Trophoblast cell (in vitro differentiated cells and primary cell): Measurements from ENCODE around the gene GADD45G.
A peak's percentile ranks its signal among the peaks of the same experiment; 100 is the strongest.

Source experiments
- DNase-seq, 2 donors: peaks; one replicate each; pipeline ENCODE4 v3.0.0-alpha.2; 2016
- H2AFZ ChIP-seq: 2 replicates; pipeline ENCODE4 v1.6.1; 2013; ENCODE audit warnings: low read length, moderate library complexity, mild to moderate bottlenecking; ENCODE audit not compliant: insufficient read depth, poor library complexity
- H2AK5ac ChIP-seq: 2 replicates; pipeline ENCODE4 v1.6.1; 2013; ENCODE audit warnings: mild to moderate bottlenecking, low read length
- H2BK120ac ChIP-seq: 2 replicates; pipeline ENCODE4 v1.6.1; 2013; ENCODE audit warnings: low read length, mild to moderate bottlenecking, moderate library complexity; ENCODE audit not compliant: insufficient read depth, poor library complexity
- H2BK12ac ChIP-seq: 2 replicates; pipeline ENCODE4 v1.6.1; 2013; ENCODE audit warnings: mild to moderate bottlenecking, low read length, moderate library complexity
- H2BK5ac ChIP-seq: 2 replicates; pipeline ENCODE4 v1.6.1; 2013; ENCODE audit warnings: low read length, low read depth, moderate library complexity, mild to moderate bottlenecking; ENCODE audit not compliant: poor library complexity
- H3K14ac ChIP-seq: 2 replicates; pipeline ENCODE4 v1.6.1; 2013; ENCODE audit warnings: mild to moderate bottlenecking, low read length
- H3K18ac ChIP-seq: 2 replicates; pipeline ENCODE4 v1.6.1; 2013; ENCODE audit warnings: mild to moderate bottlenecking, low read length
- H3K23ac ChIP-seq: 2 replicates; pipeline ENCODE4 v1.6.1; 2013; ENCODE audit warnings: low read length
- H3K27ac ChIP-seq: 2 replicates; pipeline ENCODE4 v1.5.1; 2013; ENCODE audit warnings: low read depth, mild to moderate bottlenecking, inconsistent platforms, low read length, moderate library complexity
- H3K27me3 ChIP-seq: 2 replicates; pipeline ENCODE4 v1.6.1; 2013; ENCODE audit warnings: inconsistent platforms, mild to moderate bottlenecking, low read length, moderate library complexity; ENCODE audit not compliant: insufficient read depth
- H3K36me3 ChIP-seq, 2 experiments: 1 replicate in 1 of 2; 2 replicates in 1 of 2; pipeline ENCODE4 v1.6.1; 2013; ENCODE audit warnings: low read length in 2 of 2, mild to moderate bottlenecking in 2 of 2, moderate library complexity in 1 of 2; ENCODE audit not compliant: insufficient read depth in 2 of 2, control insufficient read depth in 1 of 2
- H3K4ac ChIP-seq: 2 replicates; pipeline ENCODE4 v1.6.1; 2013; ENCODE audit warnings: low read depth, mild to moderate bottlenecking, low read length, moderate library complexity
- H3K4me1 ChIP-seq, 2 experiments: 1 replicate in 1 of 2; 2 replicates in 1 of 2; pipeline ENCODE4 v1.6.1; 2013; ENCODE audit warnings: low read length in 2 of 2, mild to moderate bottlenecking in 2 of 2, moderate library complexity in 1 of 2; ENCODE audit not compliant: insufficient read depth in 2 of 2, control insufficient read depth in 1 of 2
- H3K4me2 ChIP-seq: 2 replicates; pipeline ENCODE4 v1.6.1; 2013; ENCODE audit warnings: inconsistent platforms, mild to moderate bottlenecking, low read length, moderate library complexity
- H3K4me3 ChIP-seq: 2 replicates; pipeline ENCODE4 v1.5.1; 2013; ENCODE audit warnings: mild to moderate bottlenecking, low read depth, low read length, inconsistent platforms
- H3K79me1 ChIP-seq: one replicate; pipeline ENCODE4 v1.6.1; 2013; ENCODE audit warnings: low read length
- H3K79me2 ChIP-seq: 2 replicates; pipeline ENCODE4 v1.6.1; 2013; ENCODE audit warnings: low read length, mild to moderate bottlenecking; ENCODE audit not compliant: control insufficient read depth, insufficient read depth, poor library complexity
- H3K9ac ChIP-seq: 2 replicates; pipeline ENCODE4 v1.6.1; 2013; ENCODE audit warnings: mild to moderate bottlenecking, low read length
- H3K9me3 ChIP-seq: 2 replicates; pipeline ENCODE4 v1.6.1; 2013; ENCODE audit warnings: low read depth, mild to moderate bottlenecking, control low read depth, inconsistent platforms, low read length; ENCODE audit not compliant: insufficient read depth
- H4K12ac ChIP-seq: 2 replicates; pipeline ENCODE4 v1.6.1; 2013; ENCODE audit warnings: low read depth, mild to moderate bottlenecking, low read length, moderate library complexity
- H4K8ac ChIP-seq: 2 replicates; pipeline ENCODE4 v1.6.1; 2013; ENCODE audit warnings: low read depth, mild to moderate bottlenecking, low read length, moderate library complexity
- H4K91ac ChIP-seq: one replicate; pipeline ENCODE4 v1.6.1; 2013; ENCODE audit warnings: low read depth, mild to moderate bottlenecking, low read length, moderate library complexity
- WGBS: extraction: QIAGEN DNeasy Blood & Tissue Kit; methylation state at CpG from one replicate; pipeline ENCODE4 v1.1.7; 2013; ENCODE audit warnings: missing lambda C conversion rate; ENCODE audit not compliant: insufficient read length, insufficient coverage; ENCODE audit errors: extremely low coverage; 5-methylcytosine and 5-hydroxymethylcytosine counted together

GADD45G gene

GRCh38 chr9:89594811-89595550 is 9.8 kb upstream of the GADD45G start:
- Histone ChIP-seq H3K14ac (no peak overlapping the region), H3K9me3 (no peaks in the 10 kb centered on the region), H3K79me2 (peaks cover 2% of the 10 kb centered on the region), H2BK120ac (no peak overlapping the region), H3K36me3 (peaks cover 0 to 2% of the 10 kb centered on the region in 2 experiments), H3K27ac (no peak overlapping the region), H3K4ac (no peak overlapping the region), H4K12ac (no peak overlapping the region), H3K23ac (no peak overlapping the region), H3K9ac (no peak overlapping the region), H3K79me1 (peaks cover 6% of the 10 kb centered on the region), H2BK12ac (no peak overlapping the region), H2AK5ac (peak overlapping the region; percentile 3), H3K4me3 (no peak overlapping the region), H2AFZ (no peak overlapping the region), H3K27me3 (no peaks in the 10 kb centered on the region), H3K4me1 (peaks cover 6 to 16% of the 10 kb centered on the region in 2 experiments), H4K91ac (no peak overlapping the region), H3K18ac (no peak overlapping the region), H2BK5ac (no peak overlapping the region), H4K8ac (no peak overlapping the region), H3K4me2 (no peak overlapping the region)
- peak in 1 of 2 donors; percentile 51 for DNase-seq
- WGBS, result no CpG with 5 or more reads among the region's 8 CpGs

- no peaks in the 10 kb centered on the region for H3K9me3 ChIP-seq
- no peak overlapping the region for H2BK5ac ChIP-seq
- no peak overlapping the region for H3K4me3 ChIP-seq
- H3K14ac ChIP-seq, result no peak overlapping the region
- no peak overlapping the region for H2AFZ ChIP-seq
- H3K9ac ChIP-seq, result no peak overlapping the region
- H4K12ac ChIP-seq, result no peak overlapping the region
- H3K79me1 ChIP-seq, result peaks cover 6% of the 10 kb centered on the region
- H4K8ac ChIP-seq, result no peak overlapping the region
- no peak overlapping the region for H2AK5ac ChIP-seq
- H2BK12ac ChIP-seq, result no peak overlapping the region
- peaks cover 0 to 2% of the 10 kb centered on the region in 2 experiments for H3K36me3 ChIP-seq
- peaks cover 2% of the 10 kb centered on the region for H3K79me2 ChIP-seq
- no peak overlapping the region for H3K23ac ChIP-seq
- H3K27ac ChIP-seq, result no peak overlapping the region
- H4K91ac ChIP-seq, result no peak overlapping the region
- H3K27me3 ChIP-seq, result no peaks in the 10 kb centered on the region
- H3K18ac ChIP-seq, result no peak overlapping the region
- no peak overlapping the region for H3K4ac ChIP-seq
- H3K4me1 ChIP-seq, result peaks cover 6 to 16% of the 10 kb centered on the region in 2 experiments
- no CpG with 5 or more reads among the region's 3 CpGs for WGBS
- H2BK120ac ChIP-seq, result no peak overlapping the region
- no peak for DNase-seq
- no peak overlapping the region for H3K4me2 ChIP-seq
Measured at GRCh38 chr9:89595646-89596045, 9.2 kb upstream of the GADD45G start.

- H3K9ac ChIP-seq, result no peak overlapping the region
- no peak overlapping the region for H2AFZ ChIP-seq
- H3K4me2 ChIP-seq, result no peak overlapping the region
- DNase-seq, result no peak
- H3K4me3 ChIP-seq, result no peak overlapping the region
- no peak overlapping the region for H3K4ac ChIP-seq
- H3K79me1 ChIP-seq, result peaks cover 6% of the 10 kb centered on the region
- H3K4me1 ChIP-seq, result peaks cover 6 to 18% of the 10 kb centered on the region in 2 experiments
- H3K79me2 ChIP-seq, result peaks cover 2% of the 10 kb centered on the region
- no peak overlapping the region for H2BK120ac ChIP-seq
- no peak overlapping the region for H3K18ac ChIP-seq
- no peak overlapping the region for H4K12ac ChIP-seq
- no peak overlapping the region for H2BK5ac ChIP-seq
- H3K27ac ChIP-seq, result no peak overlapping the region
- H2BK12ac ChIP-seq, result no peak overlapping the region
- H3K36me3 ChIP-seq, result peaks cover 0 to 2% of the 10 kb centered on the region in 2 experiments
- H2AK5ac ChIP-seq, result no peak overlapping the region
- H3K9me3 ChIP-seq, result no peaks in the 10 kb centered on the region
- no peak overlapping the region for H3K23ac ChIP-seq
- no peak overlapping the region for H3K14ac ChIP-seq
- H4K91ac ChIP-seq, result no peak overlapping the region
- H4K8ac ChIP-seq, result no peak overlapping the region
- no peaks in the 10 kb centered on the region for H3K27me3 ChIP-seq
- WGBS, result no CpG with 5 or more reads among the region's 13 CpGs
Measured at GRCh38 chr9:89596937-89597555, 7.8 kb upstream of the GADD45G start.

DNA sequence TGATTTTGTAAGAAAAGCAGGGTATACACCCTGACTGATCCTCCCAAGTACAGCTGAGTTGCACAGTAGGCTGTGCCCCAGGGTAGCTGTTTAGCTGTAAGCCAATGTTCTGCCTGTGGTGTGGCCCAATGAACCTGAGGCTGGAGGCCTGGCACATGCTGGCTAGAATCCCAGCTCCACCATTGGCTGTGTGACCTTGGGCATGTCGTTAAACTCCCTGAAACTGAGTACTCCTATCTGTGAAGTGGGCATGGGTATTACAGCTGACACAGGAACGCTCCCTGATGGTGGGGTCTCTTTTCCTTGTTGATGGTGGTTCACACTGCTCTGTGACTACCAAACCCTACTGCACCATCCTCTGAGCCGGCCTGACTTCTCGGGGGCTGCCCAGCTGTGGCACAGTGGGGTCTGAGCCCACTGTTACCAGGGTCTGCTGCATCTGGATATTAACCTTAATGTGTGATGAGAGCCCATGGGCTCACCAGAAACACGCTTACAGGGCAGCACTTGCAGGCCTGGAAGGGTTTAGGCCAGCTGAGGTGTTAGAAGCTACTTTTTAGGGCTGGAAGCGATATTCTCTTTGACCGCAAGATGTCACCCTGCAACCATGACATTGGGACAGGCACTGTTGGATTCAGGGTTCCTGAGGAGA is 7.0 kb upstream of the GADD45G start:
- no peak overlapping the region for H4K12ac ChIP-seq
- no CpG with 5 or more reads among the region's 7 CpGs for WGBS
- no peak overlapping the region for H2BK5ac ChIP-seq
- H4K91ac ChIP-seq, result no peak overlapping the region
- no peak overlapping the region for H2BK12ac ChIP-seq
- H3K9me3 ChIP-seq, result no peaks in the 10 kb centered on the region
- peak; percentile 51 to 86 for DNase-seq
- peaks cover 2% of the 10 kb centered on the region for H3K79me2 ChIP-seq
- peaks cover 6% of the 10 kb centered on the region for H3K79me1 ChIP-seq
- peaks cover 0 to 2% of the 10 kb centered on the region in 2 experiments for H3K36me3 ChIP-seq
- H3K27ac ChIP-seq, result no peak overlapping the region
- H2BK120ac ChIP-seq, result no peak overlapping the region
- no peak overlapping the region for H2AK5ac ChIP-seq
- no peak overlapping the region for H3K23ac ChIP-seq
- H3K4me3 ChIP-seq, result no peak overlapping the region
- no peak overlapping the region for H3K18ac ChIP-seq
- H3K4me1 ChIP-seq, result peaks cover 6 to 15% of the 10 kb centered on the region in 2 experiments
- H3K9ac ChIP-seq, result no peak overlapping the region
- H3K27me3 ChIP-seq, result no peaks in the 10 kb centered on the region
- no peak overlapping the region for H3K4me2 ChIP-seq
- H3K4ac ChIP-seq, result no peak overlapping the region
- H3K14ac ChIP-seq, result no peak overlapping the region
- H4K8ac ChIP-seq, result no peak overlapping the region
- H2AFZ ChIP-seq, result no peak overlapping the region
